G401 (cell line): ENCODE results near the gene TMEM184B. TPM values are rescaled to one million over a fixed set of nuclear protein-coding genes. Genes with fewer than 3 reads are reported as not detected.

Experiments
- DNase-seq: peaks from one replicate; pipeline ENCODE4 v3.0.0-alpha.2; 2015; ENCODE audit warnings: low spot score
- in situ Hi-C: cut with HindIII; loops from 2 replicates; pipeline ENCODE4 v1.10.0; 2016; ENCODE audit warnings: low sequenced_read_pairs, mixed read lengths
- total RNA-seq: library from RNA; depleted of rRNA; stranded (reverse); fragments of >200 nt; shearing (Covaris generic); gene quantifications from 2 replicates; pipeline ENCODE4 v1.2.3, GENCODE V29; 2014

TMEM184B gene
- total RNA-seq, 1 experiment from 2014 or later, result 20.5 TPM

- in situ Hi-C loops, result loop anchor here (25.0 kb wide), 1 partner anchor 145 kb away; the partner anchor contains the start of gene BAIAP2L2
- DNase-seq, result no peak
These were observed 15.1 kb downstream of the TMEM184B start for GRCh38 chr22:38257650-38258250.

GRCh38 chr22:38257181-38257580 is 15.6 kb downstream of the TMEM184B start:
- peak; percentile 53 for DNase-seq
- in situ Hi-C loops, result loop anchor here (25.0 kb wide), 1 partner anchor 145 kb away; the partner anchor contains the start of gene BAIAP2L2

GRCh38 chr22:38255697-38256096 is 17.1 kb downstream of the TMEM184B start:
- in situ Hi-C loops, result loop anchor here (25.0 kb wide), 1 partner anchor 143 kb away; the partner anchor contains the start of gene BAIAP2L2
- DNase-seq, result no peak

GRCh38 chr22:38251341-38251692 is 21.5 kb downstream of the TMEM184B start:
- no peak for DNase-seq
- in situ Hi-C loops, result loop anchor here (25.0 kb wide), 1 partner anchor 139 kb away; the partner anchor contains the start of gene BAIAP2L2

GRCh38 chr22:38250643-38251340 is 22.0 kb downstream of the TMEM184B start:
- no peak for DNase-seq
- in situ Hi-C loops, result loop anchor here (25.0 kb wide), 1 partner anchor 138 kb away; the partner anchor contains the start of gene BAIAP2L2

GRCh38 chr22:38249803-38250642 is 22.8 kb downstream of the TMEM184B start:
- DNase-seq, result no peak
- in situ Hi-C loops, result loop anchor here (25.0 kb wide), 1 partner anchor 138 kb away; the partner anchor contains the start of gene BAIAP2L2

- in situ Hi-C loops, result no loop called here
- DNase-seq, result no peak
These were observed 23.5 kb downstream of the TMEM184B start for GRCh38 chr22:38249301-38249700.

GRCh38 chr22:38248280-38248679 is 24.5 kb downstream of the TMEM184B start:
- no peak for DNase-seq
- in situ Hi-C loops, result no loop called here

- in situ Hi-C loops, result no loop called here
- no peak for DNase-seq
These were observed 25.1 kb downstream of the TMEM184B start for GRCh38 chr22:38247713-38248112.

- peak; percentile 90 for DNase-seq
- in situ Hi-C loops, result no loop called here
These were observed 26.1 kb downstream of the TMEM184B start for GRCh38 chr22:38246692-38247091.

- peak; percentile 34 for DNase-seq
- in situ Hi-C loops, result no loop called here
These were observed 26.7 kb downstream of the TMEM184B start for GRCh38 chr22:38246046-38246658.

- no peak for DNase-seq
- in situ Hi-C loops, result no loop called here
These were observed 28.7 kb downstream of the TMEM184B start for GRCh38 chr22:38244106-38244505.

- in situ Hi-C loops, result no loop called here
- no peak for DNase-seq
These were observed 29.6 kb downstream of the TMEM184B start for GRCh38 chr22:38243007-38243765.

GRCh38 chr22:38240734-38241252 is 32.0 kb downstream of the TMEM184B start:
- peak; percentile 86 for DNase-seq
- in situ Hi-C loops, result no loop called here

GRCh38 chr22:38239101-38239761 is 33.6 kb downstream of the TMEM184B start:
- no peak for DNase-seq
- in situ Hi-C loops, result no loop called here

- in situ Hi-C loops, result no loop called here
- DNase-seq, result no peak
These were observed 34.2 kb downstream of the TMEM184B start for GRCh38 chr22:38238519-38239071.

- in situ Hi-C loops, result no loop called here
These were observed 36.0 kb downstream of the TMEM184B start for GRCh38 chr22:38236786-38237185.

More at GRCh38 chr22:38236786-38237185, 36.0 kb downstream of the TMEM184B start:
- no peak for DNase-seq
